ENCODE measurements around the gene KRTAP10-9.

The KRTAP10-9 gene

GRCh38 chr21:44594406-44594916, 32.4 kb upstream of the KRTAP10-9 start:
- TF ChIP-seq ARNTL (CRISPR knock-in tag; IDR thresholded peaks at IDR 0.05; ENCODE audit: borderline replicate concordance, low read depth), result no peak
- TF ChIP-seq RARB (CRISPR knock-in tag; IDR thresholded peaks at IDR 0.05), result no peak
- TF ChIP-seq ZNF565 (CRISPR knock-in tag; conservative IDR thresholded peaks at IDR 0.05; ENCODE audit: low read depth), result no peak
- no peak for TF ChIP-seq CSRNP3 (CRISPR knock-in tag; IDR thresholded peaks at IDR 0.05)
- TF ChIP-seq ESRRG (CRISPR knock-in tag; IDR thresholded peaks at IDR 0.05), result no peak
- TF ChIP-seq CSDC2 (CRISPR knock-in tag; IDR thresholded peaks at IDR 0.05), result no peak
- no peak for TF ChIP-seq ZC3H10 (CRISPR knock-in tag; IDR thresholded peaks at IDR 0.05)
- no peak for TF ChIP-seq GLIS3 (CRISPR knock-in tag; IDR thresholded peaks at IDR 0.05)
- TF ChIP-seq BACH2 (CRISPR knock-in tag; IDR thresholded peaks at IDR 0.05; ENCODE audit: borderline replicate concordance), result no peak
- no peak for TF ChIP-seq SNAI2 (CRISPR knock-in tag; IDR thresholded peaks at IDR 0.05)
- no peak for TF ChIP-seq ZFP3 (CRISPR knock-in tag; IDR thresholded peaks at IDR 0.05)
- no peak for TF ChIP-seq ZNF70 (CRISPR knock-in tag; IDR thresholded peaks at IDR 0.05)
- no peak for TF ChIP-seq TCF4 (CRISPR knock-in tag; IDR thresholded peaks at IDR 0.05; ENCODE audit: borderline replicate concordance)
- TF ChIP-seq PATZ1 (CRISPR knock-in tag; IDR thresholded peaks at IDR 0.05; ENCODE audit: borderline replicate concordance), result no peak
- ATAC-seq, result no peak

GRCh38 chr21:44595524-44595923, 31.4 kb upstream of the KRTAP10-9 start:
- ATAC-seq, result no peak
- TF ChIP-seq PPARA (CRISPR knock-in tag; IDR thresholded peaks at IDR 0.05; ENCODE audit: borderline replicate concordance) (no peak), PATZ1 (CRISPR knock-in tag; IDR thresholded peaks at IDR 0.05; ENCODE audit: borderline replicate concordance) (no peak), ZFP3 (CRISPR knock-in tag; IDR thresholded peaks at IDR 0.05) (no peak), ZNF70 (CRISPR knock-in tag; IDR thresholded peaks at IDR 0.05) (no peak), ZFP30 (CRISPR knock-in tag; IDR thresholded peaks at IDR 0.05) (no peak), CREB5 (CRISPR knock-in tag; IDR thresholded peaks at IDR 0.05; ENCODE audit: low read depth) (no peak), ZC3H10 (CRISPR knock-in tag; IDR thresholded peaks at IDR 0.05) (no peak)

- no peak for TF ChIP-seq CREB5 (CRISPR knock-in tag; IDR thresholded peaks at IDR 0.05; ENCODE audit: low read depth)
- TF ChIP-seq ESRRG (CRISPR knock-in tag; IDR thresholded peaks at IDR 0.05), result no peak
- ATAC-seq, result no peak
Measured at GRCh38 chr21:44596068-44596725, 30.7 kb upstream of the KRTAP10-9 start.

- ATAC-seq, result no peak
- TF ChIP-seq CREB5 (CRISPR knock-in tag; IDR thresholded peaks at IDR 0.05; ENCODE audit: low read depth), result no peak
- TF ChIP-seq PATZ1 (CRISPR knock-in tag; IDR thresholded peaks at IDR 0.05; ENCODE audit: borderline replicate concordance), result no peak
- TF ChIP-seq RARB (CRISPR knock-in tag; IDR thresholded peaks at IDR 0.05), result no peak
- no peak for TF ChIP-seq BACH2 (CRISPR knock-in tag; IDR thresholded peaks at IDR 0.05; ENCODE audit: borderline replicate concordance)
- no peak for TF ChIP-seq ZFP3 (CRISPR knock-in tag; IDR thresholded peaks at IDR 0.05)
- TF ChIP-seq CSDC2 (CRISPR knock-in tag; IDR thresholded peaks at IDR 0.05), result no peak
Measured at GRCh38 chr21:44598061-44598460, 28.8 kb upstream of the KRTAP10-9 start.

All from SK-N-SH treated with all-trans-retinoic acid at 6 μM for 48 hours (cell line).